Cardiac fibroblast (primary cell): Measurements from ENCODE around the gene NR2C2.

Source experiments
- DNase-seq, 2 donors: peaks; one replicate each; pipeline versions ENCODE4 v3.0.0 to v3.0.0-alpha.2; 2010; ENCODE audit warnings: low read depth in 2 of 2
- H3K4me3 ChIP-seq, 2 donors: replicated peaks in 1 of 2; 1 replicate in 1 of 2; 2 replicates in 1 of 2; pipeline ENCODE4 v1.5.1; 2011; ENCODE audit warnings: low read depth in 2 of 2, low read length in 2 of 2, mild to moderate bottlenecking in 2 of 2, moderate library complexity in 1 of 2
- CTCF ChIP-seq: IDR thresholded peaks from one replicate; pipeline ENCODE4 v1.5.1; 2011; ENCODE audit warnings: low read depth, mild to moderate bottlenecking, low read length, inconsistent platforms

The NR2C2 gene

GRCh38 chr3:14957925-14958324 is 10.5 kb downstream of the NR2C2 start:
- DNase-seq, result peak in 1 of 2 donors; percentile 34
- no peak overlapping the region for H3K4me3 ChIP-seq
- no peak for TF ChIP-seq CTCF

GRCh38 chr3:14959359-14959943 is 12.1 kb downstream of the NR2C2 start:
- TF ChIP-seq CTCF, result no peak
- H3K4me3 ChIP-seq, result no peak overlapping the region
- no peak for DNase-seq

- DNase-seq, result peak in 1 of 2 donors; percentile 56
- no peak overlapping the region for H3K4me3 ChIP-seq
- TF ChIP-seq CTCF, result no peak
Observed at GRCh38 chr3:14962762-14963161, 15.4 kb downstream of the NR2C2 start.

GRCh38 chr3:14967285-14967684 is 19.9 kb downstream of the NR2C2 start:
- no peak for TF ChIP-seq CTCF
- no peak for DNase-seq
- no peak overlapping the region for H3K4me3 ChIP-seq

- H3K4me3 ChIP-seq, result no peak overlapping the region
- no peak for DNase-seq
- TF ChIP-seq CTCF, result no peak
Observed at GRCh38 chr3:14969671-14970070, 22.3 kb downstream of the NR2C2 start.

GRCh38 chr3:14976317-14976716 is 28.9 kb downstream of the NR2C2 start:
- TF ChIP-seq CTCF, result no peak
- no peak overlapping the region for H3K4me3 ChIP-seq
- no peak for DNase-seq

GRCh38 chr3:14980689-14981088 is 33.3 kb downstream of the NR2C2 start:
- no peak overlapping the region for H3K4me3 ChIP-seq
- no peak for TF ChIP-seq CTCF
- no peak for DNase-seq
